ENCODE measurements around the gene ASB15.
"Not testable (repeated sequence)": the region's sequence is repeated elsewhere in the genome, so short reads cannot be mapped to it uniquely, and the experiment has no call there.

The ASB15 gene

GRCh38 chr7:123601530-123601929 is at the start of gene ASB15:
Gene ASB15, plus strand, starts transcription at chr7:123601821. Its CDS starts 12,682 bp downstream, at chr7:123614503.
- in situ Hi-C loops (cut with HindIII; ENCODE audit: low pct_unique_long_range_greater_than_20kb, low sequenced_read_pairs) = no loop called here
- DNase-seq (ENCODE audit: low read depth in 1 of 2, low spot score in 1 of 2) = peak in 1 of 2 experiments; percentile 2
- no peak for TF ChIP-seq JUND (IDR thresholded peaks at IDR 0.05; ENCODE audit: low read depth)

GRCh38 chr7:123552134-123552533 is 49.5 kb upstream of the ASB15 start:
- in situ Hi-C loops (cut with HindIII; ENCODE audit: low pct_unique_long_range_greater_than_20kb, low sequenced_read_pairs); DNase-seq (ENCODE audit: low read depth in 1 of 2, low spot score in 1 of 2): not testable (repeated sequence)

GRCh38 chr7:123552641-123553040 is 49.0 kb upstream of the ASB15 start:
- no peak for DNase-seq (ENCODE audit: low read depth in 1 of 2, low spot score in 1 of 2)
- no peak for TF ChIP-seq JUND (IDR thresholded peaks at IDR 0.05; ENCODE audit: low read depth)
- in situ Hi-C loops (cut with HindIII; ENCODE audit: low pct_unique_long_range_greater_than_20kb, low sequenced_read_pairs) = no loop called here

GRCh38 chr7:123553159-123553558 is 48.5 kb upstream of the ASB15 start:
- in situ Hi-C loops (cut with HindIII; ENCODE audit: low pct_unique_long_range_greater_than_20kb, low sequenced_read_pairs) = no loop called here
- DNase-seq (ENCODE audit: low read depth in 1 of 2, low spot score in 1 of 2) = no peak
- TF ChIP-seq JUND (IDR thresholded peaks at IDR 0.05; ENCODE audit: low read depth) = no peak

- no peak for DNase-seq (ENCODE audit: low read depth in 1 of 2, low spot score in 1 of 2)
- no peak for TF ChIP-seq JUND (IDR thresholded peaks at IDR 0.05; ENCODE audit: low read depth)
- in situ Hi-C loops (cut with HindIII; ENCODE audit: low pct_unique_long_range_greater_than_20kb, low sequenced_read_pairs) = no loop called here
Measured at GRCh38 chr7:123555484-123555883, 46.1 kb upstream of the ASB15 start.

- in situ Hi-C loops (cut with HindIII; ENCODE audit: low pct_unique_long_range_greater_than_20kb, low sequenced_read_pairs) = no loop called here
- DNase-seq (ENCODE audit: low read depth in 1 of 2, low spot score in 1 of 2) = peak in 1 of 2 experiments; percentile 4
- no peak for TF ChIP-seq JUND (IDR thresholded peaks at IDR 0.05; ENCODE audit: low read depth)
Measured at GRCh38 chr7:123557016-123557397, 44.6 kb upstream of the ASB15 start.

GRCh38 chr7:123557398-123558288 is 44.0 kb upstream of the ASB15 start, which contains the start of gene NDUFA5:
Gene NDUFA5, minus strand, starts transcription at chr7:123557818. Its CDS starts 23 bp downstream, at chr7:123557795.
- in situ Hi-C loops (cut with HindIII; ENCODE audit: low pct_unique_long_range_greater_than_20kb, low sequenced_read_pairs) = no loop called here
- DNase-seq (ENCODE audit: low read depth in 1 of 2, low spot score in 1 of 2) = peak; percentile 37 to 98
- TF ChIP-seq JUND (IDR thresholded peaks at IDR 0.05; ENCODE audit: low read depth) = no peak

- in situ Hi-C loops (cut with HindIII; ENCODE audit: low pct_unique_long_range_greater_than_20kb, low sequenced_read_pairs) = no loop called here
- no peak for DNase-seq (ENCODE audit: low read depth in 1 of 2, low spot score in 1 of 2)
- no peak for TF ChIP-seq JUND (IDR thresholded peaks at IDR 0.05; ENCODE audit: low read depth)
Measured at GRCh38 chr7:123558289-123558874, 43.2 kb upstream of the ASB15 start.

- in situ Hi-C loops (cut with HindIII; ENCODE audit: low pct_unique_long_range_greater_than_20kb, low sequenced_read_pairs) = no loop called here
- DNase-seq (ENCODE audit: low read depth in 1 of 2, low spot score in 1 of 2) = no peak
- TF ChIP-seq JUND (IDR thresholded peaks at IDR 0.05; ENCODE audit: low read depth) = no peak
Measured at GRCh38 chr7:123562121-123562520, 39.5 kb upstream of the ASB15 start.

GRCh38 chr7:123569352-123570010 is 32.1 kb upstream of the ASB15 start:
- no peak for TF ChIP-seq JUND (IDR thresholded peaks at IDR 0.05; ENCODE audit: low read depth)
- DNase-seq (ENCODE audit: low read depth in 1 of 2, low spot score in 1 of 2) = no peak
- in situ Hi-C loops (cut with HindIII; ENCODE audit: low pct_unique_long_range_greater_than_20kb, low sequenced_read_pairs) = no loop called here

GRCh38 chr7:123570390-123571182 is 31.0 kb upstream of the ASB15 start:
- no peak for TF ChIP-seq JUND (IDR thresholded peaks at IDR 0.05; ENCODE audit: low read depth)
- DNase-seq (ENCODE audit: low read depth in 1 of 2, low spot score in 1 of 2) = peak in 1 of 2 experiments; percentile 2
- in situ Hi-C loops (cut with HindIII; ENCODE audit: low pct_unique_long_range_greater_than_20kb, low sequenced_read_pairs) = no loop called here

- TF ChIP-seq JUND (IDR thresholded peaks at IDR 0.05; ENCODE audit: low read depth) = no peak
- in situ Hi-C loops (cut with HindIII; ENCODE audit: low pct_unique_long_range_greater_than_20kb, low sequenced_read_pairs) = no loop called here
Measured at GRCh38 chr7:123571187-123571586, 30.4 kb upstream of the ASB15 start.

More at GRCh38 chr7:123571187-123571586, 30.4 kb upstream of the ASB15 start:
- no peak for DNase-seq (ENCODE audit: low read depth in 1 of 2, low spot score in 1 of 2)
